RPMI7951 (cell line): ENCODE data around the gene BET1L. TPM values are rescaled to one million over a fixed set of nuclear protein-coding genes. Genes with fewer than 3 reads are reported as not detected.
"Not testable (repeated sequence)": the region's sequence is repeated elsewhere in the genome, so short reads cannot be mapped to it uniquely, and the experiment has no call there.

ENCODE experiments used
- DNase-seq: peaks from one replicate; pipeline ENCODE4 v3.0.0-alpha.2; 2012; ENCODE audit warnings: low read depth
- total RNA-seq: library from RNA; depleted of rRNA; stranded (reverse); fragments of >200 nt; shearing (Covaris generic); gene quantifications from 2 replicates; pipeline ENCODE4 v1.2.3, GENCODE V29; 2014

Gene BET1L
- total RNA-seq, 1 experiment from 2014 or later: 10.3 TPM

DNA sequence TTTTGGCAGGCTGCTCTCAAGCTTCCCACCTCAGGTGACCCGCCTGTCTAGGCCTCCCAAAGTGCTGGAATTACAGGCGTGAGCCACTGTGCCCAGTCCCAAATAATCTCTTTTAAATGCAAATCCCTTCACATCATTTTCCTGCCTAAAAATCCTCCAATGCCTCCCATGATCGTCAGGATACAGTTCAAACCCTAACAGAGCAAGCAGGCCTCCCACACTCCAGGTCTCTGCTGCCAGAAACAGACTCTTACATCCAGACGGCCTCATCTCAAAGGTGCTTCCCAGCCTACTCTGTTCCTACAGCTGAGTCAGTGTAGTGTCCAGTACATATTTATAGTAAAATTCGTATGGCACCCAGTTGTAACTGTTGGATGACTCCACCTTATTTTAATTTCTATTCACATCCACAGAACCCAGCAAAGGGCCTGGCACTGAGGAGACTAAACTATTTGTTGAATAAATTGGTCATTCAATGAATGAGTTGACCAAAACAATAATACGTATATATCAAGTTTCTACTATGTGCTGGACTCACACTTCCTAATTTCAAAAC lies 20.7 kb upstream of the BET1L start:
- DNase-seq: no peak

DNA sequence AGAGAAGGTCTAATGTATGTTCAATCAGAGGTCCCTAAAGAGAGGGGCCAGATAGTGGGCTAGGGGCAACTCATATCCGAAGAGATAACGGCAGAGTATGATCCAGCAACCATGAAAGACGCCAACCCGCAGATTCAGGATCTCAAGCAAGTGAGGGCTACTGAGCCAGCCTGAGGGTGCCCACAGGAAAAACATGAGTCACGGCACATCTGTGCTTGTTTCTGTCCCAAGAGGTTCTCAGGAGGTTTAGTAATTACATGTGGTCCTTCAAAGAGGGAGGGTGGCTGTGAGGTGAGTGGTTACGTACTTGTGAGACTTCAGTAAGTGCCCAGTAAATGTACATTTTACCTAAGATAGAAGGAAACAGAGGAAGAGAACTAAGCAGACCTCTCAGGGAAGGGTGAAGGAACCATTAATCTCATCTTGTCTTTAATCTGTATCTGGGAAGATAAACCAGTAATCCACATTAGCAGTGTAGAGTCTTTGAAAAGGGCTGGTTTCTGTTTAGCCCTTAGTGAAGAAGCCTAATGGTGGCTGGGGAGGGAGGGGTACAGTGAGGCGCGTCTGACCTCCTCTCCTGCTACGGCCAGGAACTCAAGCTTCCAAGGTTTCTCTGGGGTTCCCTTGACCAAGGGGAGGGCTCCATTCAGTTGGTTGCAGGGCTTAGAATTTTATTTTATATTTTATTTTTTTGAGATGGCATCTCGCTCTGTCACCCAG lies 18.7 kb upstream of the BET1L start:
- DNase-seq: peak; percentile 89

DNA sequence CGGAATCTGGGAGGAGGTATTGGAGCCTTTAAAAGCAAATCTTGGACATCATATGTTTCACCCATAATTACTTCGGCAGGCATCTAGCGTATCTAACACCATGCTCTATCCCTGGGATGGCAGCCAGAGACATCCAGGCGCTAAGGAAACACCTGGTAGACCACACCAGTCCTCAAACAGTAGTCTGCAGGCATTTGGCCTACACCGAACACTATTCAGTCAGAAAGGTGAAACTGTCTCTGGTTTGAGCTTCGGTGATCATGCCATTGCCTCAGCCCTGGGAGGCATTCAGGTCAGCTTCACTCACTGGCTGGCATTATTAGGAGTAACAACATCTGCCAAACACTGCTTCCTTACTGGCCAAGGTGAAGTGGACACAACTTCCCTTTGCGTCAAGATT lies 17.2 kb upstream of the BET1L start:
- no peak for DNase-seq

DNA sequence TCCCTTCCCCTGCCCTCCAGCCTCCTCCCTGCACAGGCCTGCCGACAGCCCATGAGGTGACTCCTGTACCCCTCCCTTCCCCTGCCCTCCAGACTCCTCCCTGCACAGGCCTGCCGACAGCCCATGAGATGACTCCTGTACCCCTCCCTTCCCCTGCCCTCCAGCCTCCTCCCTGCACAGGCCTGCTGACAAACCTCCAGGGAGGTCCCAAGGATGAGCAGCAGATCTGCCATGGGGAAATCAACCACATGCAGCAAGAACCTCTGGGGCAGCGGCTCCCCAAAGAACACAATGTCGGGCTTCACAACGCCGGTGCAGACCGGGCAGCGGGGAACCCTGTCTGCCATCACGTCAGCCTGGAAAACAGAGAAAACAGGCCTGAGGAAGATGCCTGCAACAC lies 16.7 kb upstream of the BET1L start:
- no peak for DNase-seq

DNA sequence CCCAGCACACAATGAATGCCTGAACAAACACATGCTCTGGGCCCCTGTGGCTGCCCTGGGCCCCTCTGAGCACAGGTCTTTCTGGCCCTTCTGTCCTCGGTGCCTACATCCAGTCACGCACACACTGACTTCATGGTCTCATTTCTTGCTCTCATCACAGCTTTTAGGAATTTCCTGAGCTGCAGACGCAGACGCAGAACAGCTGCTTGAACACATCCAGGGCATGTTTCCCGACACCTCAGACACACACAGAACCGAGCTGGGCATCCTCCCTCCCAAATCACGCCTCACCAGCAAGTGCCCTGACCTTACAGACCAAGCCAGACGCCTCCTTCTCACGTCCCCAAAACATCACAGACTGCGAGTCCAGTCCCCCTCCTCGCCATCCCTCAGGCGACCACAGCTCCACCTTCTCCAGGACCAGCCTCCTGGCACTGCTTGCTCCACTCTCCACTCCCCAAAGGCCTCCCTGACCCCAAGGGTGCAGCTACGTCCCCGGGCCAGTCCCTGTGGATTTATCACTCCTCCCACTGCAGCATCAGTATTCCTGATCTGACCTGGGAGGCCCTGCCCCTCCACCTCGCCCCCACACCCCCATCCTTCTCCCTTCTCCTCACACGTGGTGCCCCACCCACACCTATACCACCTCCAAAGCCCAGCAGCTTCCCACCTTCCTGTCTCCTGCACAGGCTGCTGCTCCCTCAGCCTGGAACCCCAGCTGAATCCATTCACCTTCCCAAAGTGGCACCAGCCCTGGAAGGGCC lies 16.0 kb upstream of the BET1L start:
- DNase-seq: no peak

GRCh38 chr11:221998-222789 lies 15.0 kb upstream of the BET1L start:
- DNase-seq: no peak

- no peak for DNase-seq
These were observed 14.3 kb upstream of the BET1L start for GRCh38 chr11:221539-221938.

DNA sequence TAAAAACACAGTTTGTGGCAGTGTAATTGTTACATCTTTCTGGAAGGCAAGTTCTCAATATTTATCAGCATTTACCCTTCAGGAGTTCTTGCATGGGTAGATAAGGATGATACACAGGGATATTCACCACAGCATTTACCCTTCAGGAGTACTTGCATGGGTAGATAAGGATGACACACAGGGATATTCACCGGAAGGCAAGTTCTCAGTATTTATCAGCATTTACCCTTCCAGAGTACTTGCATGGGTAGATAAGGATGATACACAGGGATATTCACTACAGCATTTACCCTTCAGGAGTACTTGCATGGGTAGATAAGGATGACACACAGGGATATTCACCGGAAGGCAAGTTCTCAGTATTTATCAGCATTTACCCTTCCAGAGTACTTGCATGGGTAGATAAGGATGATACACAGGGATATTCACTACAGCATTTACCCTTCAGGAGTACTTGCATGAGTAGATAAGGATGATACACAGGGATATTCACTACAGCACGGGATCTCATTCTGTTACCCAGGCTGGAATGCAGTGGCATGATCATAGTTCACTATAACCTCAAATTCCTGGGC lies 13.5 kb upstream of the BET1L start:
- DNase-seq: not testable (repeated sequence)

DNA sequence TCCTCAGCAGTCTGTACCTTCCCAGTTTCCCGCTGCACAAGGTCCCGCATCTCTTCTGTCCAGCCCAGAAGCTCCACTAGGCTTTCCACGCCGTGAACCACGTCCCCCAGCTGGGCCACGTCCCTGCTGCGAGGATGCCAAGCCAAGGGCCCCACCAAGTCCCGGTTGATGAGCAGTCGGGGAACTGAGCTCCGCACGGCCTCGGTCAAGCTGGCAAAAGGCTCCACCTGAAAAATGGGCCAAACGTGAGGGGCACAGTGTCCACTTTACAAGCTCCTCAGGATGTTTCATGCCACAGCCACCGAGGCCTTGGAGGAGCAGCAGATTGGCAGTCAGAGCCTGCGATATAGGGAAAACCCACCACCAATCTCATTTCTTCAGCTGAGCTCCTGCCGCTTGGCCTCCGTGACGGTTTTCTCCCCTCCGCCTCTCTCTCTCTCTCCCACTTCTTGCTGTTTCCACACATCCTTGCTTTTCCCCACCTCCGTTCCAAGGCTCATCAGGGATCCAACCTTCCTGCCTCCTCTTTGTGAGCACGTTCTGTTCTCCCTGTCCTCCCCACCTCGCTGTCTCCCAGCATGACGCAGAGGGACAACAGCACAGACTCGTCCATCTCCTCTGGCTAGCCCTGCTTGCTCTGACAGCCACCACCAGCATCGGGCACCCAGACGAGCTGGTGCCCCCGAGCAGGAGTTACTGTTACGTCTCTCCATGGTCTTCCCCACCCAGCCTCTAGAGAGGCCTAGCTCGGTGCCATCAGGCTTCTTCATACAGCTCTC lies 11.8 kb upstream of the BET1L start:
- no peak for DNase-seq

- no peak for DNase-seq
These were observed 10.5 kb upstream of the BET1L start for GRCh38 chr11:217704-218103.

GRCh38 chr11:216081-216974 lies 9.1 kb upstream of the BET1L start:
- no peak for DNase-seq

DNA sequence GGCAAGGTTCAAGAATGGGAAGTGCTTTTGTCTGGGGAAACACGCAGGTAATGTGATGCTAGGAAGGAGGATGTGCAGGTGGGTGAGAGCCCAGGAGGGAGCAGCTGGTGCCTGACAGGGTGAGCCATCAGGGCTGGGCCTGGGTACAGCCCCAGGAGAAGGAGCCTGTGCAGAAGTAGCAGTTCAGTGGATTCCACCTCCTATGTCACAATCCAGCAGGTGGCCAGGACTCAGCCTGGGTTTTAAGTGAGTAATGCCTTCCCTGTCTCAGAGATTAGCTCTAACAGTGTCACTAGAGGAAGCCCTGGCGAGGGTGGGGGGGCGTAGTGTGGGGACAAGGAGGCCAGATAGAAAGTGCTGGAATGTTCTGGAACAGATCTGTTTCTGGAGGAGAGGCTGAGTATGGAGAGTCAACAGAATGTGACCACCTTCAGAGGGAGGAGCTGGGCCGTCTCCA lies 8.4 kb upstream of the BET1L start:
- DNase-seq: no peak

- no peak for DNase-seq
These were observed 6.9 kb upstream of the BET1L start for GRCh38 chr11:214083-214482.

GRCh38 chr11:213111-213510 lies 5.9 kb upstream of the BET1L start:
- DNase-seq: no peak

GRCh38 chr11:212150-213100 lies 5.2 kb upstream of the BET1L start:
- DNase-seq: no peak

DNA sequence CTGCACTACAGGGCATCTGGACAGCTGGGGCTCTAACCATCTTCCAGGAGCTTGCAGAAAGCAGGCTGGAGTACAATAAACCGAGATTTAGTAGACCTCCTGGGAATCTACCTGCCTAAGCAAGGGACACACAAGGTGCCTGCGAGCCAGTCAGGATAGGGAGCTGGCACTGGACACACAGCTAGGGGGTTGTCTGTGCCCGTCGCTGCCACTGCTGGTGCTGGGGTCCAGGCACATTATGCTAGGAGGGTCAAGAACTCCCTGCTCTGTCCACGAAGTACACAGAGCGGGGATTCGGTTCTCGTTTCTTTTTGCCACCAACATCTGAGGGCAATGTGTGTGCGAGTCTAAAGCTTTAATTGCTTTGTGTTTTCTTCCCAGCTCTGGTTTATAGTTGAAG lies 4.5 kb upstream of the BET1L start:
- DNase-seq: no peak

GRCh38 chr11:211295-211694 lies 4.1 kb upstream of the BET1L start:
- DNase-seq: no peak

- no peak for DNase-seq
These were observed 3.6 kb upstream of the BET1L start for GRCh38 chr11:210803-211180.
